Esophagus muscularis mucosa (tissue), 4 donors: ENCODE measurements around the gene A2M. TPM values are rescaled to one million over a fixed set of nuclear protein-coding genes. Genes with fewer than 3 reads are reported as not detected.

Source experiments
- DNase-seq: peaks from one replicate; pipeline ENCODE4 v3.0.0-alpha.2; 2017; ENCODE audit errors: extremely low spot score
- H3K27ac ChIP-seq, 4 donors: fragments of 200-600 bp; sonication (generic); replicated peaks in 1 of 4; 1 replicate in 3 of 4; 2 replicates in 1 of 4; pipeline ENCODE4 v1.5.1; 2016 to 2019; ENCODE audit warnings: mild to moderate bottlenecking in 1 of 4
- H3K27me3 ChIP-seq, 4 donors: fragments of 200-600 bp; sonication (generic); one replicate each; pipeline versions ENCODE4 v1.5.1 to v1.6.0; 2016 to 2019
- H3K36me3 ChIP-seq, 4 donors: fragments of 200-600 bp; sonication (generic); one replicate each; pipeline ENCODE4 v1.5.1; 2016 to 2019
- H3K4me1 ChIP-seq, 4 donors: fragments of 200-600 bp; sonication (generic); one replicate each; pipeline ENCODE4 v1.5.1; 2016 to 2019
- H3K4me3 ChIP-seq, 4 donors: fragments of 200-600 bp; sonication (generic); 1 replicate in 2 of 4; 2 replicates in 2 of 4; pipeline ENCODE4 v1.5.1; 2016 to 2019; ENCODE audit warnings: mild to moderate bottlenecking in 4 of 4, moderate library complexity in 1 of 4
- H3K9me3 ChIP-seq, 4 donors: fragments of 200-600 bp; sonication (generic); 1 replicate in 3 of 4; 2 replicates in 1 of 4; pipeline ENCODE4 v1.5.1; 2016 to 2019
- EP300 ChIP-seq: sonication (generic); formaldehyde crosslinking; IDR thresholded peaks from one replicate; pipeline ENCODE4 v1.6.1; 2017; ENCODE audit warnings: antibody characterized with exemption
- POLR2A ChIP-seq: fragments of 450-650 bp; IDR thresholded peaks from one replicate; pipeline ENCODE4 v1.6.1; 2017; ENCODE audit warnings: antibody characterized with exemption, moderate library complexity, mild to moderate bottlenecking, low read depth
- POLR2AphosphoS5 ChIP-seq, 2 donors: sonication (generic); formaldehyde crosslinking; IDR thresholded peaks; one replicate each; pipeline ENCODE4 v1.6.1; 2017; ENCODE audit warnings: antibody characterized with exemption in 2 of 2
- WGBS: methylation state at CpG from one replicate; pipeline ENCODE4 v1.1.5; 2018; 5-methylcytosine and 5-hydroxymethylcytosine counted together
- intact Hi-C: fragments of 100-400 bp; cut with DNase I; formaldehyde crosslinking; loops from one replicate; pipeline ENCODE4 v1.15.1; 2023
- total RNA-seq, 4 donors: library from RNA; depleted of rRNA; stranded (reverse); fragments of >200 nt; gene quantifications; one replicate each; pipeline versions ENCODE4 v1.1.0 to v1.2.1, GENCODE V29; 2016
- TF ChIP-seq, protein P1 (sequence below), 3 experiments: fragments of 200-600 bp in 2 of 3; fragments of 450-650 bp in 1 of 3; sonication (generic) in 2 of 3; IDR thresholded peaks; one replicate each; pipeline ENCODE4 v1.5.1; 2017 to 2019; ENCODE audit warnings: antibody characterized with exemption in 3 of 3, mild to moderate bottlenecking in 2 of 3, moderate library complexity in 1 of 3

The A2M gene
- total RNA-seq, 4 donors from 2014 or later: 271 to 678 (median 484) TPM

DNA sequence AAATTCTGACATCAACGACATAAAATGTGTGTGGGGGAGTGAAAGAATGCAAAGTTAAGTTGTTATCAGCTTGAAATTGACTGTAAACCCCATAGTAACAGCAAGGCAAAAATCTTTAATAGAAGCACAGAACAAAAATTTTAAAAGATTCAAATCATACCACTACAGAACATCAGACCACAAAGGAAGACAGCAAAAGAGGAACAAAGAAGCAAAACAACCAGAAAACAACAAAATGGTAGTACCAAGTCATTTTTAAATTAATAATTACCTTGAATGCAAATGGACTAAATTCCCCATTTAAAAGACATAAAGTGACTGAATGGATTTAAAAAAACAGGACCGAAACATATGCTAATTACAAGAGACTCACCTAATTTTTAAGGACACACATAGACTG is 31.3 kb downstream of the A2M start:
- peaks cover 0 to 12% (median 3%) of the 10 kb centered on the region in 4 donors for H3K9me3 ChIP-seq
- no peak for DNase-seq
- peaks cover 35 to 93% (median 74%) of the 10 kb centered on the region in 4 donors for H3K36me3 ChIP-seq
- no peak overlapping the region for H3K4me3 ChIP-seq
- WGBS: 66% methylated on average over 2 of the region's 2 CpGs
- no peaks in the 10 kb centered on the region for H3K4me1 ChIP-seq
- no peak for TF ChIP-seq EP300
- TF ChIP-seq, protein P1, sequence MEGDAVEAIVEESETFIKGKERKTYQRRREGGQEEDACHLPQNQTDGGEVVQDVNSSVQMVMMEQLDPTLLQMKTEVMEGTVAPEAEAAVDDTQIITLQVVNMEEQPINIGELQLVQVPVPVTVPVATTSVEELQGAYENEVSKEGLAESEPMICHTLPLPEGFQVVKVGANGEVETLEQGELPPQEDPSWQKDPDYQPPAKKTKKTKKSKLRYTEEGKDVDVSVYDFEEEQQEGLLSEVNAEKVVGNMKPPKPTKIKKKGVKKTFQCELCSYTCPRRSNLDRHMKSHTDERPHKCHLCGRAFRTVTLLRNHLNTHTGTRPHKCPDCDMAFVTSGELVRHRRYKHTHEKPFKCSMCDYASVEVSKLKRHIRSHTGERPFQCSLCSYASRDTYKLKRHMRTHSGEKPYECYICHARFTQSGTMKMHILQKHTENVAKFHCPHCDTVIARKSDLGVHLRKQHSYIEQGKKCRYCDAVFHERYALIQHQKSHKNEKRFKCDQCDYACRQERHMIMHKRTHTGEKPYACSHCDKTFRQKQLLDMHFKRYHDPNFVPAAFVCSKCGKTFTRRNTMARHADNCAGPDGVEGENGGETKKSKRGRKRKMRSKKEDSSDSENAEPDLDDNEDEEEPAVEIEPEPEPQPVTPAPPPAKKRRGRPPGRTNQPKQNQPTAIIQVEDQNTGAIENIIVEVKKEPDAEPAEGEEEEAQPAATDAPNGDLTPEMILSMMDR (IDR thresholded peaks at IDR 0.05): no peak
- no peak for TF ChIP-seq POLR2A
- no peak for TF ChIP-seq POLR2AphosphoS5 (IDR thresholded peaks at IDR 0.05)
- intact Hi-C loops: no loop called here
- no peaks in the 10 kb centered on the region for H3K27me3 ChIP-seq
- no peak overlapping the region for H3K27ac ChIP-seq

DNA sequence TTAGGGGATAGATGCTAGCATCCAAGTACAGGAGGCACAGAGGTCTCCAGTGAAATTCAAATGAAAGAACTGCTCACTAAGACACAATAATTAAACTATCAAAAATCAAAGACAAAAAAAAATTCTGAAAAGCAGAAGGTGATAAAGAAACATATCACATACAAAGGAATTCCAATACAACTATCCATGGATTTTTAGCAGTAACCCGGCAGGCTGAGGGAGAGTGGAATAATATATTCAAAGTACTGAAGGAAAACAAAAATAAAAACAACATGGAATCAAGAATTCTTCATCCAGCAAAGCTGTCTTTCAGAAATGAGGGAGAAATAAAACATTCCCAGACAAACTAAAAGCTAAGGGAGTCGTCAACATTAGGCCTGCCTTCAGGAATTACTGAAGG is 31.9 kb downstream of the A2M start:
- no peak overlapping the region for H3K27ac ChIP-seq
- H3K4me1 ChIP-seq: no peaks in the 10 kb centered on the region
- H3K36me3 ChIP-seq: peaks cover 33 to 93% (median 74%) of the 10 kb centered on the region in 4 donors
- no peak for TF ChIP-seq POLR2AphosphoS5 (IDR thresholded peaks at IDR 0.05)
- TF ChIP-seq, protein P1 (IDR thresholded peaks at IDR 0.05): no peak
- TF ChIP-seq EP300: no peak
- H3K9me3 ChIP-seq: peaks cover 0 to 12% (median 3%) of the 10 kb centered on the region in 4 donors
- intact Hi-C loops: no loop called here
- H3K27me3 ChIP-seq: no peaks in the 10 kb centered on the region
- DNase-seq: no peak
- WGBS: 92% methylated on average over 2 of the region's 2 CpGs
- no peak overlapping the region for H3K4me3 ChIP-seq

GRCh38 chr12:9081667-9082427 is 33.9 kb downstream of the A2M start:
- Histone ChIP-seq H3K36me3 (peaks cover 49 to 93% (median 78%) of the 10 kb centered on the region in 4 donors), H3K27ac (no peak overlapping the region), H3K4me3 (no peak overlapping the region), H3K4me1 (no peaks in the 10 kb centered on the region), H3K27me3 (no peaks in the 10 kb centered on the region), H3K9me3 (peaks cover 0 to 12% (median 3%) of the 10 kb centered on the region in 4 donors)
- TF ChIP-seq POLR2A (no peak), EP300 (no peak), POLR2AphosphoS5 (IDR thresholded peaks at IDR 0.05) (no peak)
- TF ChIP-seq, protein P1 (IDR thresholded peaks at IDR 0.05): no peak
- intact Hi-C loops: no loop called here
- 94% methylated on average over 3 of the region's 3 CpGs for whole genome bisulfite sequencing
- no peak for DNase-seq

GRCh38 chr12:9079883-9080675 is 35.6 kb downstream of the A2M start:
- no peaks in the 10 kb centered on the region for H3K27me3 ChIP-seq
- no peak for DNase-seq
- no peak for TF ChIP-seq POLR2A
- intact Hi-C loops: no loop called here
- 95% methylated on average over 5 of the region's 5 CpGs for WGBS
- peaks cover 0 to 12% (median 3%) of the 10 kb centered on the region in 4 donors for H3K9me3 ChIP-seq
- H3K4me3 ChIP-seq: no peak overlapping the region
- H3K27ac ChIP-seq: no peak overlapping the region
- peaks cover 56 to 97% (median 88%) of the 10 kb centered on the region in 4 donors for H3K36me3 ChIP-seq
- H3K4me1 ChIP-seq: no peaks in the 10 kb centered on the region

DNA sequence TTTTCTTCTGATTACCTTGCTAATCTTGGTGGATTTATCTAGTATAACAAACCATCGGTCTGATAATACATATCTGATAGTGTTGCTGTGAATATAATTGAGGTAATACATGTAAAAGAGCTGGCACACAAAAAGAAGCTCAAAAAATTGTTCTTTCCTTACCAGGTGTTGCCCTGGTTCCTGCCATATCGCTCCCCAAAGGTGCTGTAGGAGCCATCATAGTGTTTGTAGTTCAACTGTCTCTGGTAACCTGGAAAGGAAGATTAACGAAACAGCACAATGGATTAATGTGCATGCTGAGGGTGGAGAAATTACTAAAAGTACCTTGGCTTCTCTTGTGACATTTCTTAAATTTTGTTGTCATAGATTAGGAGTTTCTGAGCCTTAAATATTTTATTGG is 36.6 kb downstream of the A2M start:
- WGBS: 92% methylated on average over 3 of the region's 3 CpGs
- H3K36me3 ChIP-seq: peaks cover 55 to 99% (median 91%) of the 10 kb centered on the region in 4 donors
- TF ChIP-seq, protein P1 (IDR thresholded peaks at IDR 0.05): no peak
- no peak for TF ChIP-seq POLR2A
- TF ChIP-seq EP300: no peak
- no peak for TF ChIP-seq POLR2AphosphoS5 (IDR thresholded peaks at IDR 0.05)

More for the DNA sequence above, 36.6 kb downstream of the A2M start:
- no peak overlapping the region for H3K4me3 ChIP-seq
- no peak overlapping the region for H3K27ac ChIP-seq
- peaks cover 0 to 7% (median 3%) of the 10 kb centered on the region in 4 donors for H3K9me3 ChIP-seq
- no peaks in the 10 kb centered on the region for H3K4me1 ChIP-seq
- DNase-seq: no peak
- intact Hi-C loops: no loop called here
- H3K27me3 ChIP-seq: no peaks in the 10 kb centered on the region
